Left lobe of liver (tissue), 2 donors: ENCODE measurements around the gene PKP4. TPM values are rescaled to one million over a fixed set of nuclear protein-coding genes. Genes with fewer than 3 reads are reported as not detected.

Source experiments
- ATAC-seq: fragments of 200-7000 bp; cut with Tn5 transposase; one replicate; pipeline ENCODE4 v1.9.1; 2020; ENCODE audit warnings: mild to moderate bottlenecking, moderate library complexity
- DNase-seq: peaks from one replicate; pipeline ENCODE4 v3.0.0-alpha.2; 2020; ENCODE audit warnings: low spot score
- total RNA-seq: library from RNA; stranded (reverse); gene quantifications from one replicate; pipeline ENCODE4 v1.2.1, GENCODE V29; 2021
- donor health status: DM: no; HTN: no; CAD: no; lungs with moderate emphysema.
- donor health status: DM: no; HTN: yes; CAD: no.

Gene PKP4
- total RNA-seq, 1 donor from 2014 or later = 24.5 TPM

DNA sequence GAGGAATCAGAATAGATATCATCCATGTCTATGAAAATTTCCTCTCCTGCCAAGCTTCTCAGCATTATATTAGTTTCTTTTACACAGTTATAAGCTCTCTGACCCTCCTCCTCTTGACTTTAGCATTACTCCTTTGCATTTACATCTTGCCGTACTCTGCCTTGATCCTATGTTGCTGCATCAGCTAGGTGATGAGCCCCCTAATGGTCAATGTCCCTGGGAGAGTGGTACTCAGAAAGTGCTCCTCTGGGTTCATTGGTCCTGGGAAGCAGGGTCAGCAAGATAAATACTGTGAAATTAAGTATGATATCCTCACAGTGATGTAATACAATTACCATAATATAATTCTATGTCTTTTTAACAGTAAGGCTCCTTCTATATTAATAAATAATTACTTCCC lies 74.1 kb downstream of the PKP4 start:
- ATAC-seq (no peak), DNase-seq (no peak)

DNA sequence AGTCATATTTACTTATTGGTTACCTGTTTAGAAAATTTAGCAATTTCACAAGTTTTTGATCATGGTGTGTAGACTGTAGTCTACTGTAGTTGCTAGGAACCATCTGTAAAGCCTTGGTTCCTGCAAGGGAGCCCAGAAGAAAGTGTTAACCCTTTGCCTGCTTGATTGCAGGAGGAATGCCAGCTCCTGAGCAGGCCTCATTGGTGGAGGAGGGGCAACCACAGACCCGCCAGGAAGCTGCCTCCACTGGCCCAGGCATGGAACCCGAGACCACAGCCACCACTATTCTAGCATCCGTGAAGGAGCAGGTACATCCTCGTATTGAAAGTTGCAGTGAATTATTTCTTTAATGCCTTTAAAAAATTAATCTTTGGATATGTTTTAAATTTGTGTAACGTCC lies 76.3 kb downstream of the PKP4 start:
- no peak for ATAC-seq
- no peak for DNase-seq

DNA sequence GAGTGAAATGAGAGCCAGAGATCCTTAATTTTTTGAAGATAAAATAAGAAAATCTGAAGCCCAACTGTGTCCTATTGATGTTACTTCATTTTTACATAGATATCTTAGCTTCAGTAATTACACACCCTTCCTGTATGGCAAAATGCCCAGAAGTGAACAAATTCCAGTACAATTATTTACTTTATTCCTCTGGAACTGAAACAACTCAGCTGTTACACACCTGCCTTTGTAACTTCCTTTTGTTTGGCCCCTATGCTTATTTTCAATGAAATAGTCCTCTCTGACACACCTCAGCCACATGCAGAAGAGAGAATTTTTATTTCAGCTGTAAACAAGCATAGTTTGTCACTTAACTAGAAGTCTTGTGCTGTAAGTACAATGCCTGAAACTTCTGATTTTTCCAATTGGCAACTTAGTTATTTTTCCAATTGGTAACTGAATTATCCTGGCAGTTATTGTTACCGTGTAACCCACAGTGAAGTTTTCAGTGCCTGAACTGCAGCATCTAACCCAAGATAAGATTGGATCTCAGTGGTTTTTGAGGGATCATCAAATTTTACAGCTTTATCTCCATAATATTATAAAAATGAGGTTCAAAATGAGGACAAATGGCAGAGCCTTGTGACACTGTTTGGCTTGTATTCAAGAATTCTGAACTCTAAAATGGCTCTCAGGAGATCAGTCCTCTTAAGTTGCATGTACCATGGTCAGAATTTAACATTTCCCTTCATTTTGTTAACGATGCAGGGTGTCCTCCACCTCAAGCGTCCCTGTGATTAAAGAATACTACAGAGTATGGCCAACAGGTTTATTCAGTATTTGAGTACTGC lies 82.6 kb downstream of the PKP4 start:
- ATAC-seq (peak; percentile 95), DNase-seq (no peak)

DNA sequence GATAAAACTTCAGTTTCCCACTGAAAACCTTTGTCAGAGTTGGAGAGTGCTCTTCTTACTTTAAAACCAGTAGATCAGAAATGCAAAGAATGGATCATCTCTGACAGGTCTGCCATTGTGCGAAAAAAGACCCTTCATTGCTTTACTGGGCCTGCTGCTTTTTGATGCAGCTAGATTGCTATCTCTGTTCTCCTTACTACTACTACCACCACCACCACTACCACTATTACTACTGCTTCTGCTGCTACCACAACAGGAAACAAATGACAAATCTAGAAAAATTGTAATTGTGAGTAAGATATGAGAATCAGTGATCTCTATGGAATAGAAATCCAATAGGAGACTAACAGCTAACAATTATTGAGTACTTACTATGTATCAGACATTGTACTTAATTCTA lies 85.8 kb downstream of the PKP4 start:
- no peak for DNase-seq
- ATAC-seq = no peak

DNA sequence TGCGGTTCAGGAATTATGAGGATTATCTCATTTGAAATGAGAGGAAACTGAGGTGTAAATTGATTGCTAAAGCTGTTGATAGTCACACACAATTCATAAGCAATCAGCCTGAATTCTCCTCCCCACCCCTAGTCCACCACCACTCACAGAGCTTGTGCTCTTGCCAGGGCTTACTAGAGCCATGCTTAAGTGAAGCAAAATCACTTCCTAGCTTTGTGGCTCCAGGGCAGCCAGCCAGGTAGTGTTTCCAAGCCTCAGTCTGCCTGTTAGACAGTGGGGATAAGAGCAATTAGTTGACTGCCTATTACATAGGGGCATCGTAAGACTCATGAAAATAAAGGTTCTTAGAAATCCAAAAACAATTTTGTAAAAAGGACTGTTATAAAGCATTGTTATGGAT lies 87.2 kb downstream of the PKP4 start:
- ATAC-seq (no peak), DNase-seq (no peak)

DNA sequence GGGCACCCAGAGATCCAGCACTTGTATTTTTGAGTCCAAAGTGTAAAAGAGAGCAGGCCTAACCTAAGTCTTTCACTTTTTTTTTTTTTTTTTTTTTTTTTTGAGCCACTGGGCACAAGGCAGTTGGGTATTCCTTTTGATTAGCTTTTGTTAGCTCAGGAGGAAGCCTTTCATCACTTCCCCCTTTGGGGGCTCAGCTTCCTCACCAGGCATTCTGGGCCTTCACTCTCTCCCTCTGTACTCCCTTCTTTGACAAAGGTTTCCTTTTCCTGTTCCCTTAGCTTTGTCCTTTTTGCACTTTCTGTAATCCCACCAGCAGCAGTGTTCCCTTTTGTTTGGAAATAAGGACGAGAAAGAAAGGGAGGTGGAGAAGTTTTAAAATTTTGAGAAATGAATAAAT lies 88.2 kb downstream of the PKP4 start:
- ATAC-seq (no peak), DNase-seq (no peak)

DNA sequence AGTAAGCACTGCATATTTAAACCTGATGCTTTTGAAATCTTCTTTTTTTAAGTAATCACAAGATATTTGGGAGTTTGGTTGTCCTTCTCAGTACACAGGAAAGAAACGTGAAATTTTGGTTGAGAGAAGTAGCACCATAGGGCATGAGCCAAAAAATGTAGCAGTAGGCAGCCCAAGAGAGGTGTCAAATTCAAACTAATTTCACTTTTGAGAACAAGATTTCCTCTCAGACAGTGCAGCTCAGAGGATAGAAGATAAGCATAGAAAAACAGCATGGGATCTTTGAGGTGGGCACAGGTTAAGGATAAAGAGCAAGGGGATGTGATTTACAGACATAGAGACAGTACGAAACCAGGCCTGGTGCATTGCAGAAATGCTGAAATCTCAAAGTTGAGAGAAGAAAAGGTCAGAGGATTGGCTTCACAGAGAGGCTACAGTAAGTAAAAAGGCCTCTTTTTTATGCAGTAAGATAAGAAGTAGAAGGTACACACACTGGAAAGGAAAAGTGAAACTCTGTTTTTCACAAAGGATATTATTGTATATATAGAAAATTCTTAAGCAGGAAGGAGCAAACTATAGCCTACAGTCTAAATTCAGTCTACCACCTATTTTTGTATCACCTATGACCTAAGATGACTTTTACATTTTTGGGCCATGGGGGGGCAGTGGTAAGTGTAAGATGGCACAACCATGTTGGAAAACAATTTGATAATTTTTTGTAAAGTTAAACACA lies 89.8 kb downstream of the PKP4 start:
- DNase-seq (no peak), ATAC-seq (no peak)

DNA sequence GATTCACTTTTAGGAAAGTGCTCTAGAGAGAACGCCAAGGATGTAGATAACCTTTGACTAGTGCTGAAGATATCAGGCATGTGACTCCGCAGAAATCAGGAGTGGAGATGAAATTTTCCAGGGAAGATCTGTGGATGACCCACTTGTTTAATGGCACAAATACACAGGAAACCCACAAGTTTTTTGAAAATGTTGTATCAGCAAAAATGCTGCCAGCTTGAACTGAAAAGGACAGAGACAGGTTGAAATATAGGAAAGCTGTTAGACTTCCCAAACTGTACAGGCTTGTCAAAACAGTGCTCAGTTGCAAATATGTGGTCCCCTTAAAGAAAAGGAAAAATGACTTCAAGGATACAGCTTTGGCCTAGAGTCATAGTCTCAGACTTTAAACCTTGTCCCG lies 96.5 kb downstream of the PKP4 start:
- ATAC-seq (no peak), DNase-seq (no peak)

DNA sequence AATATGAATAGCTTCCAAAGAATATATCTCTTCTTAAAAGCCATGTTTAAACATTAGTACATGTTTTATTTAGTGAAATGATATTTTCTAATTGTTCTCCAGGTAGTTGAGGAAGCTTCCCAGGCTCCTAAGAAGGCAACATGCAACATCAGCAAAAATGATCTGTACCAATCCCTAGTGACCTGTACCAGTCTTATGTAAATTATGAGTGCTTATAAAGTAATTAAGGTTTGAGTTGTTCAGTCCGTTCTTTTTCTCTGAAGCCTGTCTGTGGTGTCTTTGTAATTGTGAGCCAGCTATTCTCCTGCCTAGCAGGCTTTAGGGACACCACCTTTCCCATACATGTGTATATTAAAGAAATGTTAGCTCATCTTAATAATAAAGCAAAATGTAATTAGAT lies 98.2 kb downstream of the PKP4 start:
- no peak for ATAC-seq
- DNase-seq = no peak

DNA sequence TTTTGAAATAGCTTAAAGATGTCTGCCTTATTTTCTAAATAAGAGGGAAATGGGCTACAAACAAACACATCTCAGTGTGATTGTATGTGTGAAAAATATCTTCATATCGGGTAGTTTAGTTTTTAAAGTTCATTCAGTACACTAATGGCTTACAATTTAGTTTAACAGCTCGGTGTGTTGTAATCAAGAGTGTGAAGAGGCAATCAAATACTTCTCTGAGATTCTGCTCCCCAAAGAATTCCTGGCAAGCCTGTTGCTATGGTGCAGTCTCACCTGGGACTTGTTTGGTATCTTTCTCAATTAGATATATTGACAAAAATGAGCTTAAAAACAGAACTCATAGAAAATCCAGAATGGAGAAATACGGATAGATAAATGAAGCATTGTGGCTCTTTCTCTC lies 99.4 kb downstream of the PKP4 start:
- ATAC-seq = no peak
- no peak for DNase-seq

DNA sequence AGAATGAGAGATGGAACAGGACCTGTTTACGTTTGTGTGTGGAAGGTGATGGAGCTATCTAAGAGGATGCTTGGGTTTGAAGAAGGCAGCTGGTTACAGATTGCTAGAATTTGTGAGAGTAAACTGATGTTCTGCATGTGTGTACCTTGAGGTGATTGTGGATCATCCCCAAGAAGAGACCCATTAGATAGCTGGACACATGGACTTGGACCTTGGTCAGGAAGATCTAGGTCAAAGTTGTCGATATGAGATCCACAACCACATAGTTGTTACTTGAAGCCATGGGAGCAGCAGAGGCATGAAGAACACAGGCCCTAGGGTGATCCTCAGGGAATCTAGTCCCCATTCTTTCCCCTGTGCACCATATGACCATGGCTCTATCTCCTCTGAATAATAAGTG lies 101.0 kb downstream of the PKP4 start:
- ATAC-seq (no peak), DNase-seq (no peak)

DNA sequence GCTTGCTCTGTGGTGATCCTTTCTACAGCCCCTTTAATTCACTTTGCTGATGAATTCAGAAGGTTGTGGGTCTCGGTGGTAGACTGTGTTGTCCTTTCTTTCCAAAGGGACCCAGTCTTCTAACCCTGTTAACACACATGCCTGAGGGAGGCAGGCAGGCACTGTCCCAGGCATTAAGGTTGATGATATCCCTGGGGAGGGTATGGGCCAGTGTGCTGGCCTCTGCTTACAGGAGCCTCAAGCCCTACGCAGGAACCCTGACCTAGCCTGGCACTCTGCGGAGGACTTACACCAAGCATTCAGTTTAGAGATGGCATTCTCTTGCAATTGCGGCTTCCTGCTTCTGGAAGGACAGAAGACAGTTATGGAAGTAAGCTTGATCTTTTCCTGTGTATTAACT lies 102.5 kb downstream of the PKP4 start:
- ATAC-seq (no peak), DNase-seq (no peak)

DNA sequence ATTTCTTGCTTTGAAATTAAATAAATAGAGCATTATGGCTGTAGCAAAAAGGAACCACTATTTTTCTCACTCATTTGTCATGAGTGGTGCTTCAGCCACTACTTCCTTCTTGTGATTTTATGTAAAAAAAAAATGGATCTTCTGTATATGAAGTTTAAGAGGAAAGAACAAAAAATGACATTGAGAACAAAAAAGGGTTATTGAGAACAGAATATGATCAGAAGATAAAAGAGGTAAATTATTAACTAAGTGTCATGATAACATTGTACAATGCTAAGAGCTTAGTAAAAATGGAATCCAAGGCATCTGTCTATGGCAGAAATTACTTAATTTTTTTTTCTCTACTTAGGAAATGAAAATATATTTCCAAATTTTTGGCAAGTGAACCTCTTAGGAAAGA lies 103.5 kb downstream of the PKP4 start:
- DNase-seq (no peak), ATAC-seq (peak; percentile 61)

DNA sequence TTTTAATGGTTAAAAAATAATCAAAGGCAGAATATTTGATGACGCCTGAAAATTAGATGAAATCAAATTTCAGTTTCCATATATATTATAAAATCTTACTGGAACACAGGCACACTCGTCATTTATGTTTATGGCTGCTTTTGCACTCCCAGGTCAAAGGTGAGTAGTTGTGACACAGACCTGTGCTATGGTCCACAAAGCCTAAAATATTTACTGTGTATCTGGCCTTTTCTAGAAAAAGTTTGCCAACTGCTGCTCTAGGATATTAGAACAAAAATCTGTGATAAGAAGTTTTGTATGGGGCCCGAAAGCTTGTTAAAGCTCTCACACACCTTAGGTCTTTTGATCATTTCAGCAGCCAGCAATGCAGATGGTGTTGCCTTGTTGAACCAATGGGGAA lies 104.3 kb downstream of the PKP4 start:
- ATAC-seq (peak; percentile 67), DNase-seq (no peak)

DNA sequence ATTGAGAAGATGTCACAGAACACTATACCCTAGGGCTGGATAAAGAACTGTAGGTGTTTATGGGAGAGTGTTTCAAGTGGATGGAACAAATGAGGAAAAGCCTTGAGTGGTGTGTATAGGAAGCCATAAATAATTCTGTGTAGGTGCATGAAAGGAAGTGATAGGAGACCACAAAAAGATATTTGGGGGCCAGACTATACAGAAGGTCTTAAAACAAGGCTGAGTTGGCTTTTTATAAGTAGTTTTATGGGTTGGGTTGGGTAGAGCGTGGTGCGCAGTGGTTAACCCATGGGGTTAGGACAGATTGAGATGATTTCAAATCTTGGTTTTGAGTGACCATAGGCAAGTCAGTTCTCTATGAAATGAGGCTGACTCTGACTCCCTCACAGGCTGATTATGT lies 110.5 kb downstream of the PKP4 start:
- ATAC-seq (no peak), DNase-seq (no peak)

DNA sequence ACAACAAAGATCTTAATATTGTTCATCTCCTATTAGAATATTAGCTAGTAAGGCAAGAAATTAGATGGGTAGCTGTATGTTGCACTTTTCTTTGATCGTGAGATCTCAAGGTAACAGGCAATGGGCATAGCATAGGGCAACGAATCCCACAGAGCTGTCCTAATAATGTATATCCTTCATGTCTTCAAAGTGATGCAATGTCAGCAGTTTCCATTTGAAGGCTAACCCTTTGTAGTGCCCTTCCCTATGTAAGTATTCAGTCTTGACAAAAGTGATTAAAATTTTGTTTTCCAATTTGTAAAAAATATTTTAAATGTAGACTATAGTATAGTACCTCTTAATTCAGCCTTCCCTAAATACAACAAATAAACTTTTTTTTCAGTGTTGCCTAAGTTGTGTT lies 112.5 kb downstream of the PKP4 start:
- DNase-seq (no peak), ATAC-seq (no peak)

DNA sequence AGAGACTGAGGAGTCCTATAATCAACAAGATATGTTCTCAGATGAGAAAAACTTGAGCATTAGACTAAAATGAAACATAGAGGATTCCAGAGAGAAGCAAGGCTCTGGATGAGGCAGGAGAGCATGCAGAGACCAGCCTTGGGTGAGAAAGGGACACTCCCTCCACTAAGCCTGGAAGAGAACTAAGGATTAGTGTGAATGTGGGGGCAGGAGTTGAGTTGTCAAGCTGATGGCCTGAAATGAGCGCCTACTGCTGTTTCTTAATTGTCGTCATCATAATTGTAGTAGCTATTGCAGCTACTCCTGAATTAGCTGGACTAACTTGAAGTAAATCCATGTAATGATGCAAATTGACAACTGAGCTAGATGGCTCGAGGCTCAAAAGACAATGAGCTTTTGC lies 114.1 kb downstream of the PKP4 start:
- DNase-seq (no peak), ATAC-seq (no peak)

DNA sequence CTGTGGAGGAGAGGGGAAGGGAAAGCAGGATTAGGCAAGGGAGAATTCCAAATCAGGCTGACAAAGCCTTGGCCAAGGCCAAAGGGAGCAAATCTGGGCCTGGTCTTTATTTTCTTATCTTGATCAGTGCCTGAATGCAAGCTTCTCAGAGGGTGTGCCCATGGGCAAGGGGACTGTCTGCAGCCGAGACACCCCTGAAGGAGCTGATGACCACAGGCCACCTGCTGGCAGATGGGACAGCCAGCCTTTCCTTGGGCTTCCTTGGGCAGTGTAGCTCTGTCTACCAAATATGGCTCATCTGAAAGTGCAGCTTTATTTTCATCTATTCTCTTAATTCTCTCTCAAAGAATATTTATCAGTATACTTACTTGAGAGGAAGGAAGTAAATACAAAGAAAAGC lies 117.0 kb downstream of the PKP4 start:
- DNase-seq = no peak
- ATAC-seq = no peak

DNA sequence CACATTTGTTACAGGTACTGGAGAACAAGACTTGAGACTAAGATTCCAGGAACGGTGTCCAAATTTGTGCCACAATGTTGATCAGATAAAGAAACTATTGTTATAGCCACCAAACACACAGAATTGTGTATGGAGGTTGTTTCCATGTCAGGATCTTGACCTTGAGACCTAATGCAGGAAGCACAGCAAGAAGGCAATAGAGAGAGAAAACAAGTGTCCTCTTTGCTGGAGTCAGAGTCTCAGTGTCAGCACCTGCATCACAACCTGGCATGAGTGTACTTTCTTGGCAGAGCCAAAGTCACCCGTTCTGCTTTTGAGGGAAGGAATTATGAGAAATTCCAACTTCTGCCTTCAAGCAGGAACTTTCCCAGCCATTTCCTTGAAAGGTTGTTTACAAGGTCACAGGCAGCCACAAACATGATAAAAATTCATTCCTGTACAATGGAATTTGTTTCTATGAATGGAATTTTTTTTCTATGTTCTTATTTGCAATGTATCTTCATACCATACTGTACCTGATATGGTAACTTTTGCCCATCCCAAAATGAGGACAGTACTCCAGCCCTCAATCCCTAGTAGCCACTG lies 118.4 kb downstream of the PKP4 start:
- ATAC-seq (no peak), DNase-seq (no peak)

DNA sequence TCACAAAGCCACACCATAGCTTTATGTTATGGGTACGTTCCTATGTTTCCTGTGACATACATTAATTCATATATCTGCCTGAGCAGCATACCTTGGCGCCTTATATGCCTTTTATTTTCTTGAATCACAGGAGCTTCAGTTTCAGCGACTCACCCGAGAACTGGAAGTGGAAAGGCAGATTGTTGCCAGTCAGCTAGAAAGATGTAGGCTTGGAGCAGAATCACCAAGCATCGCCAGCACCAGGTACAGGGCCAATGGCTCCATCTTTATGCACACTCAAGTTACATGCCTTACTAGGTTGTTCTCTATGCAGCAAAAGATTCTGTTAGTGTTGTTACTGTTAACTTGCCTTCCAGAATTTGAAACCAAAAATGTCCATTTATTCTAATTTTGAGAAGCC lies 120.4 kb downstream of the PKP4 start:
- DNase-seq (no peak), ATAC-seq (no peak)

DNA sequence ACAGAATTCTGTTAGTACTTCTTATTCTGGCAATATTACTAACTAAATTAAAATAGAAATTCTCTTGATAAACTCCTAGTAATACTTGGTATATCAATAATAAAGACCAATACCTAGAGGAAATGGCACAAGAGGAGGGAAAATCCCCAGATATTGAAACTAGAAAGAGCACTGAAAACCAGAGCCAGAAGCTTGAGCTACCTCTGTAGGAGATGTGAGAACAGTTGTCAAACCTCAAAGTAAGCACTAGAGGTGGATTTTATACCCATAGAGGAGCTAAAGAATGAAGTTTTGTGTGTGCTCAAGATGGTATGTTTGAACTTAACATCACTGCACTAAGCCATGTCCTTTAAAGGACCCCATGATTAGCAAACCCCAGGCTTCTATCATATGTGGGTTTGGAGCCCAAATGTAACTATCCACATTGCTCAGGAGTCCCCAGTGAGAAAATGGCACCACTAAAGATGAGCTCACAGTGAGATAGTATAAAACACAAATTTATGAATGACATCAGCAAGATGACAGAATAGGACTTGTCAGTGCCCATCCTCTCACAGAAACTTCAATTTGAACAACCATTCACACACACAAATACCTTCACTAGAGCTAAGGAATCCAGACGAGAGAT lies 122.1 kb downstream of the PKP4 start:
- ATAC-seq (no peak), DNase-seq (no peak)

DNA sequence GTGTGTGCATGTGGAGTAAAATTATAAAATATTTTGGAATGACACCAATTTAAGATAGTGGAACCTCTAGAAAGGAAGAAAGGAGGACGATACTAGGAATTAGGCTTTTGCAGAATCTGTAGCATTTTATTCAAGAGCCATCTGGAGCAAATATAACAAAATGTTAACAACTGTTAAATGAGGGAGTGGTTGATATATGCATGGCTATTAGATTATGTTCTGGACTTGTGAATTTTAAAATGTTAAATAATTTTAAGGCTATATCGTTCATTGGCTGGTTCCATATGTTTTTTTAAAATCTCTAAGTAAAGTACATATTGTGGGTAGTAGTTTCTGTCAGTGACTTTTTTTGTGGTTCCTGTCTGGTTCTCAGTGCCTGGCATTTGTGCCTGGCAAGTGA lies 123.2 kb downstream of the PKP4 start:
- ATAC-seq (no peak), DNase-seq (no peak)
